NCI-H510A treated with DMSO at 0.1 percent for 48 hours (cell line): ENCODE results near the gene FGF22.

Source experiments
- DNase-seq: peaks from one replicate; lab custom pipeline; 2025; lab: John Stamatoyannopoulos, UW

FGF22 gene

GRCh38 chr19:644363-644762 lies 4.7 kb downstream of the FGF22 start:
- no peak for DNase-seq

- no peak for DNase-seq
These were observed 5.1 kb downstream of the FGF22 start for GRCh38 chr19:644789-645188.

GRCh38 chr19:645912-646778 lies 6.5 kb downstream of the FGF22 start:
- DNase-seq = no peak

- DNase-seq = no peak
These were observed 7.3 kb downstream of the FGF22 start for GRCh38 chr19:646779-647565.

GRCh38 chr19:647566-648284 lies 8.0 kb downstream of the FGF22 start:
- no peak for DNase-seq

- no peak for DNase-seq
These were observed 8.6 kb downstream of the FGF22 start for GRCh38 chr19:648305-648704.

GRCh38 chr19:648904-649801 lies 9.5 kb downstream of the FGF22 start:
- DNase-seq = no peak

GRCh38 chr19:650121-650520 lies 10.4 kb downstream of the FGF22 start:
- no peak for DNase-seq

- DNase-seq = no peak
These were observed 11.6 kb downstream of the FGF22 start for GRCh38 chr19:651114-651818.

- DNase-seq = no peak
These were observed 12.3 kb downstream of the FGF22 start for GRCh38 chr19:651991-652390.

GRCh38 chr19:652467-653389 lies 13.0 kb downstream of the FGF22 start:
- no peak for DNase-seq

- no peak for DNase-seq
These were observed 13.7 kb downstream of the FGF22 start for GRCh38 chr19:653425-653824.

GRCh38 chr19:655691-656090 lies 16.0 kb downstream of the FGF22 start:
- DNase-seq = no peak

- no peak for DNase-seq
These were observed 17.3 kb downstream of the FGF22 start for GRCh38 chr19:656751-657559.

GRCh38 chr19:657611-658010 lies 17.9 kb downstream of the FGF22 start:
- DNase-seq = no peak

- DNase-seq = no peak
These were observed 18.6 kb downstream of the FGF22 start for GRCh38 chr19:658059-658839.

GRCh38 chr19:658916-659839 lies 19.5 kb downstream of the FGF22 start:
- no peak for DNase-seq
